Activated T-helper 1 cell treated with anti-CD3 and anti-CD28 coated beads, Interleukin-12 subunit alpha, Interleukin-12 subunit beta, Interleukin-2, Interleukin-4 antibody, amounts not matched to agents 30 ng/mL and 10 ng/mL and 1 ng/mL, durations not matched to agents 14 hours and 24 hours and 36 hours (primary cell): ENCODE data around the gene CD81. TPM values are rescaled to one million over a fixed set of nuclear protein-coding genes. Genes with fewer than 3 reads are reported as not detected.

Experiments used
- DNase-seq: peaks from one replicate; pipeline ENCODE4 v3.0.0; 2021; ENCODE audit warnings: low spot score
- H3K27ac Mint-ChIP-seq: one replicate; pipeline ENCODE4 v1.8.0; 2021; ENCODE audit warnings: mild to moderate bottlenecking, mixed read lengths
- H3K27me3 Mint-ChIP-seq: one replicate; pipeline ENCODE4 v1.8.0; 2022; ENCODE audit warnings: mild to moderate bottlenecking, moderate library complexity, mixed read lengths; ENCODE audit not compliant: insufficient read depth
- H3K36me3 Mint-ChIP-seq: one replicate; pipeline ENCODE4 v1.8.0; 2021; ENCODE audit warnings: low read depth, mixed read lengths
- H3K4me1 Mint-ChIP-seq: one replicate; pipeline ENCODE4 v1.8.0; 2021; ENCODE audit warnings: low read depth, mixed read lengths
- H3K4me3 Mint-ChIP-seq: one replicate; pipeline ENCODE4 v1.8.0; 2021; ENCODE audit warnings: mild to moderate bottlenecking, moderate library complexity, mixed read lengths
- H3K9me3 Mint-ChIP-seq: one replicate; pipeline ENCODE4 v1.8.0; 2021; ENCODE audit warnings: mixed read lengths
- intact Hi-C: fragments of 100-400 bp; cut with micrococcal nuclease; formaldehyde crosslinking; loops from one replicate; pipeline ENCODE4 v1.15.1; 2024
- total RNA-seq: library from RNA; stranded (reverse); gene quantifications from 2 replicates; pipeline ENCODE4 v1.2.3, GENCODE V29; 2022

CD81 gene
- total RNA-seq, 1 donor from 2014 or later = 247 TPM

DNA sequence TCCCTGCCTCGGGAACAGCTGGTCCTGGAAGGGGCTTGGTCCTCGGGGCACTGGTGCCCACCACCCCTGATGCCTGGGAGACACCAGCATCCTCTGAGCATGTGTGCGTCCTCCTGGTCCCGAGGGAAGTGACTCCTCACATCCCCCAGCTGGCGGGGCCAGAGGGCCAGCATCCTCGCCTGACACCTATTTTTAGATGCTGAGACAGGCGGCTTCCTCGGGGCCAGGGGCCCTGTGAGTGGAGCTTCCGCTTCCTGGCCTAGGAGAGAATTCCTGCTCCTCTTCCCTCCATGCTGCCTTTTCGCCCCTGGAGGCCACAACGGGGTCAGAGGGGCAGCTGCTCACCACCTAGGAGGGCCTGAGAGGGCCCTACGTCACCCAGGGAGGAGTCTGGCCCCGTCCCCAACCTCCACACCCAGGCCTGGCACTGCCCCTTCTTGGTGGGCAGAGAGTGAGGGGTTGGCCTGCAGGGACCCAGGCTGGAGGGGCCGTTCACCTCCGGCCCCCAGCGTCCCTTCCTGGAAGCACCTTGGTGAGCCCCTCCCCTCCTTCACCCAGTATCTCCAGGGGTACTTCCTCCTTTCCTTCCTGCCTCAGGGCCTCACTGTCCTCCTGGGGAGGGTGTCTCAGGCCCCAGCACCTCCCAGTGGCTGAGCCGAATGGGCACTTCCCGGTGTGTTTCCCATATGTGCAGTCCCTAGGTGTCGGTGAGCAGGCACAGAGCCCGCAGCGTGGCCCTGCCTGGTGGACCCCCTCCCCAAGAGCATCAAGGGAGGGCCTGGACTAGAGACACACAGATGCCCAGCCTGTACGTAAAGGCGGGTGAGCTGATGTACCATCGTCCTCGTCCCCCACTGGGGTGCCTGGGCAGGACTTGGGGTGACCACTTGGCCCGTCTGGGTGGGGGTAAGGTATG lies 6.1 kb downstream of the CD81 start:
- no peaks in the 10 kb centered on the region for H3K27me3 Mint-ChIP-seq
- H3K9me3 Mint-ChIP-seq = no peaks in the 10 kb centered on the region
- no peak for DNase-seq
- no peak overlapping the region for H3K4me3 Mint-ChIP-seq
- peaks cover 27% of the 10 kb centered on the region for H3K4me1 Mint-ChIP-seq
- H3K27ac Mint-ChIP-seq = no peak overlapping the region
- H3K36me3 Mint-ChIP-seq = peaks cover 10% of the 10 kb centered on the region
- intact Hi-C loops = no loop called here

DNA sequence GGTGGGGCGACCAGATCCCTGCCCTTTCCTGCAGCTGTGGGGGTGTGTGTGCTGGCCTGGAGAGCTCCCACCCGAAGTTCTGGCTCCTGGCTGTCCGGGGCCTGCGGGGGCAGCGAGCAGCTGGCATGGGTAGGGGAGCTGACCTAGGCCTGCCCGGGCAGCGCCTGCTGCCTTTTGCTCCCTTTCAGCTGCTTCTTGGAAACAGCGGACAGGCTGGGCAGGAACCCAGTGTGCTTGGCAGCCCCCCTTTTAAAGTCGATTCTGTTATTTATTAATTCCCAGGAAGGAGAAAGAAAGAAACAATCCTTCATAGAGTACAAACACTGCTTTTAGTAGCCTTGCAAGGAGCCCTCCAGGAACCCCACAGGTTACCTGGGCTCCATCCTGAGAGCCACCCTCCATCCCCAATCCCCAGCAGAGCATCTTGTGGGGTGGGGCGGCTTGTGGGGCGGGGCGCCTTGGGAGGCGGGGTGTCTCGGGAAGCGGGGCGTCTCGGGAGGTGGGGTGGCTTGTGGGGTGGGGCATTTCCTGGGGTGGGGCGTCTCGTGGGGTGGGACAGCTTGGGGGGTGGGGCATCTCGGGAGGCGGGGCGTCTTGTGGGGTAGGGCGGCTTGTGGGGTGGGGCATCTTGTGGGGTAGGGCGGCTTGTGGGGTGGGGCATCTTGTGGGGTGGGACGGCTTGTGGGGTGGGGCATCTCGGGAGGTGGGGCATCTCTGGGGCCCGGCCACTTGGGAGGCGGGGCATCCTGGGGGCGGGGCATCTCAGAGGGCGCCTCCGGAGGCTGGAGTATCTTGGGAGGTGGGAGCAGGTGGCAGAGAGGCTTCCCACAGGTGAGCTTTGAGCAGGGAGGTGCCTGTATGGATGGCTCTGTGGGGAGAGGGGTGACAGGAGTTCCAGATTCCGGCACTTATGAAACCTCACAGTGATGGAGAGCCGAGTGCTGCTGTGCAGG lies 7.0 kb downstream of the CD81 start:
- H3K9me3 Mint-ChIP-seq = no peaks in the 10 kb centered on the region
- H3K36me3 Mint-ChIP-seq = peaks cover 5% of the 10 kb centered on the region
- no peak overlapping the region for H3K4me3 Mint-ChIP-seq
- H3K27me3 Mint-ChIP-seq = no peaks in the 10 kb centered on the region
- H3K27ac Mint-ChIP-seq = no peak overlapping the region
- peaks cover 25% of the 10 kb centered on the region for H3K4me1 Mint-ChIP-seq
- intact Hi-C loops = no loop called here
- DNase-seq = no peak

DNA sequence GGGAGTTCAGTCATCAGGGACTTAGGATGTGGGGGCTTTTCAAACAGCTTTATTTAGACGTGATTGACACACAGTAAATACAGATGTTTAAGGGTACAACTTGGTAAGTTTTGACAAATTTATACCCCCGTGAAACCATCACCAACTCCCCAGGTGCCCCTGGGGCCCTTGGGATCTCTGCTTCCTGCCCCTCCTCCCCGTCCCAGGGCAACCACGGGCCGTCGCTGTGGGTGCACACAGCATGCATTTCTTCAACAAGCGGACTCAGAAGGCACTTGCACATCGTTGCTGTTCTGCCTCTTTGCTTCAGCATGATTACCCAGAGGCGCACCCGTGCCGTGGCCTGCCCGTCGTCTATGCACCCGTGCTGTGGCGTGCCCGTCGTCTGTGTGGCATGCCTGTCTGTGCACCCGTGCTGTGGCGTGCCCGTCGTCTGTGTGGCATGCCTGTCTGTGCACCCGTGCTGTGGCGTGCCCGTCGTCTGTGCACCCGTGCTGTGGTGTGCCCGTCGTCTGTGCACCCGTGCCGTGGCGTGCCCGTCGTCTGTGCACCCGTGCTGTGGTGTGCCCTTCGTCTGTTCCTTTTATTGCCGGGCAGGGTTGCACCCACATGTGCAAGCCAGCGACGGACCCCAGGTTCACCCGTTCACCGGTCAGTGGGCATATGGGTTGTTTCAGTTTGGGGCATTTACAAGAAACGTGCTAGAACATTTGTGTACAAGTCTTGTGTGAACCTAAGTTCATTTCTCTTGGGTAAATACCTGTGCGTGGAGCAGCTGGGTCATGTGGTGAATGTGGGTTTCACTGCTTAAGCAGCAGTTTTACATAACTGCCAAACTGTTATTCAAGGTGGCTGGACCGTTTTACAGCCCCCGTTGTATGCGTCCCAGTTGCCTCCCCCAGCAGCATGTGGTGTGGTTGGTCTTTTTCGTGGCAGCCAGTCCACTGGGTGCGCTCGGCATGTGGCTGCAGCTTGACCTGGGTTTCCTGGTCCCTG lies 8.3 kb downstream of the CD81 start:
- H3K4me1 Mint-ChIP-seq = peaks cover 32% of the 10 kb centered on the region
- H3K27me3 Mint-ChIP-seq = no peaks in the 10 kb centered on the region
- DNase-seq = no peak
- H3K4me3 Mint-ChIP-seq = peak overlapping the region; percentile 7
- intact Hi-C loops = no loop called here
- H3K9me3 Mint-ChIP-seq = no peaks in the 10 kb centered on the region
- H3K27ac Mint-ChIP-seq = no peak overlapping the region
- H3K36me3 Mint-ChIP-seq = peaks cover 5% of the 10 kb centered on the region

DNA sequence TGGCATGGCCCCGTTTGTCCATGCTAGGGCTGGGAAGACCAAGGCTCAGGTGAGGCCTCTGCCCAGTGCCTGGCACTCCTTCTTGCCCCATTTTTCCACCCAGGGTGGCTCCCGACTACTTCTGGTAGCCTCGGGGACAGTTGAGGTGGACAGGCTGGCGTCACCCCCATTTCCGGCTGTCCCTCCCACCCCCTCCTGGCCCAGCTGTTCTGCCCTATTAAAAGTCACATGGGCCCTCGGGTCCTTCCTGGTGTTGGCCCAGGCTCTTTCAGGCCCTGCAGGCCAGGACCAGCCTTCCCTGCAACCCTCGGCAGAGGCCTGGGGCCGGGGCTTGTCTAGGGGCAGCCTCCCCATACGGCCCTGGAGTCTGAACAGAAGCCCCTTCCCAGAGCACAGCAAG lies 9.5 kb downstream of the CD81 start:
- H3K27ac Mint-ChIP-seq = no peak overlapping the region
- H3K36me3 Mint-ChIP-seq = peaks cover 3% of the 10 kb centered on the region
- no peaks in the 10 kb centered on the region for H3K27me3 Mint-ChIP-seq
- intact Hi-C loops = no loop called here
- DNase-seq = no peak
- peaks cover 32% of the 10 kb centered on the region for H3K4me1 Mint-ChIP-seq
- H3K9me3 Mint-ChIP-seq = no peaks in the 10 kb centered on the region
- no peak overlapping the region for H3K4me3 Mint-ChIP-seq

DNA sequence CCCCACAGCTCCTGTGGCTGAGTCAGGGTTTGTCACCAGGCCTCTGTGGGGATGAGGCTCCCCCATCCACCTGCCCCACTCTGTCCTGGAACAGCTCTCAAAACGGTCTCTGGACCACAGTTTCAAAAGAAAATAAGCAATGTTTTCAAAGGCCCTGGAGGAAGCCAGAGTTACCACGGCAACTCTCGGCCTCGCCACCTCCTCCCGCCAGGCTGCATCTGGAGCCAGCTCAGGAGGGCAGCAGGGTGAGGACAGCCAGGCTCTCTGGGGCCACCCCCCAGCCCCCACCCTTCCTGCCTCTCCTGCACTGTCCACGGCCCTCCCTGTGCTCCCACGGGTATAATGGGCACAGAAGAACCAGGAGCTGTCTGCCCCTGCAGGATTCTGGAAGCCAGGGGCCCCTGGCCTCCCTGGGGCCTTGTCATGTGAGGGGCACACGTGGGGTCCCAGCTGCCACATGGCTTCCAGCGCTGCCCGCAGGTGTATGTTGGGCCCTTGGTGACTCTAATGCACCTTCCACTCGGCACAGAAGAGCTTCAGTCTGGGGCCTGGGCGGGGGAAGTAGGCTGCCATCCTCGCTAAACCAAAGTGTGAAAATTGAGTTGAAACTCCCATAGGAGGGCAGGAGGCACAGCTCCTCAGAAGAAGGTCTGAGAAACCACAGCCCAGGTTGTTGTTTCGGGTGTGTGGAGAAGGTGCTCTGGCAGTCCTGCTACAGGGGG lies 10.3 kb downstream of the CD81 start:
- no peaks in the 10 kb centered on the region for H3K9me3 Mint-ChIP-seq
- intact Hi-C loops = no loop called here
- peaks cover 3% of the 10 kb centered on the region for H3K36me3 Mint-ChIP-seq
- peaks cover 32% of the 10 kb centered on the region for H3K4me1 Mint-ChIP-seq
- peak overlapping the region; percentile 40 for H3K27ac Mint-ChIP-seq
- H3K27me3 Mint-ChIP-seq = no peaks in the 10 kb centered on the region
- peak overlapping the region; percentile 15 for H3K4me3 Mint-ChIP-seq
- DNase-seq = no peak

DNA sequence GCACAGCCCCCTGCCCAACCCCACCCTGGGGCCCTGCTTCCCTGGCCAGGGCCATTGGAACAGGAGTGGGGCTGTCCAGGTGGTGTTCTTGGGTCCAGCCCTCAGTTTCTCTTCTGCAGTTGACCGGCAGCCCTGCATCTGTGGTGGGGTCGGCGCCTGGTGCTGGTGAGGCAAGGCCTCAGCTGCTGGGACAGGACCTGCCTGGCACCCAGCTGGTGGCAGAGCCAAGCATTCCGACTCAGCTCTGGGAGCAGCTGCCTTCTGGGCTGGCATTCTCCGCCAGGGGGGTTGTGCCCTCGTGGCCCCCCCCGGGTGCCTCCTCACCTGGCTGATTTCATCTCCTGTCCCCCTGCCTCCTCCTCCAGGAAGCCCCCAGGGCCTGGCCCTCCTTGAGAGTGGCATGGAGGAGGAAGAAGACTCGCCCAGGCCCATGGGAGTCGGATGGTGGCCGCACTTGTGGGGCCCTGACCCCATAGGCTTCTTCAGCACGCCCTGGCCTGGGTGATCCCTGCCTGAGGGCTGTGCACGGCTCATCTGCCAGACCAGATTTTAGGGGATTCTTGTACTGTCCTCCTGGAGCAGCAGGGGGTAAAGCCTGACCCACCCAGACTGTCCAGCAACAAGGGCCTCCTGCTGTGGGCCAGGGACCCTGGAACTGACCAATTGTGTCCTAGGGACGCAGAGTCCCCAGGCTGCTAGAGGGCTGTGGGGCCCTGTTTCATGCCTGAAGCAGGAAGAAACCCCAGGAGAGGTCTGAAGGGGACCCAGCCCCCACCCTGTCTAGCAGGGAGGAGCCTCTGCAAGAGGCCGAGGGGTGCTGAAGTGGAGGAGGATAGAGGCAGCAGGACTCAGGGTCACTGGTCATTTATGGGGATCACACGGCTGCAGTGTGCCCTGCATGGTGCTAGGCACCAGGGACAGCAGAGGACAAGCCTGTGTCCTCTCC lies 11.6 kb downstream of the CD81 start:
- Mint-ChIP-seq H3K36me3 (peaks cover 3% of the 10 kb centered on the region), H3K4me3 (no peak overlapping the region), H3K27me3 (no peaks in the 10 kb centered on the region), H3K9me3 (no peaks in the 10 kb centered on the region), H3K4me1 (peaks cover 32% of the 10 kb centered on the region), H3K27ac (peak overlapping the region; percentile 61)
- intact Hi-C loops = no loop called here
- no peak for DNase-seq

DNA sequence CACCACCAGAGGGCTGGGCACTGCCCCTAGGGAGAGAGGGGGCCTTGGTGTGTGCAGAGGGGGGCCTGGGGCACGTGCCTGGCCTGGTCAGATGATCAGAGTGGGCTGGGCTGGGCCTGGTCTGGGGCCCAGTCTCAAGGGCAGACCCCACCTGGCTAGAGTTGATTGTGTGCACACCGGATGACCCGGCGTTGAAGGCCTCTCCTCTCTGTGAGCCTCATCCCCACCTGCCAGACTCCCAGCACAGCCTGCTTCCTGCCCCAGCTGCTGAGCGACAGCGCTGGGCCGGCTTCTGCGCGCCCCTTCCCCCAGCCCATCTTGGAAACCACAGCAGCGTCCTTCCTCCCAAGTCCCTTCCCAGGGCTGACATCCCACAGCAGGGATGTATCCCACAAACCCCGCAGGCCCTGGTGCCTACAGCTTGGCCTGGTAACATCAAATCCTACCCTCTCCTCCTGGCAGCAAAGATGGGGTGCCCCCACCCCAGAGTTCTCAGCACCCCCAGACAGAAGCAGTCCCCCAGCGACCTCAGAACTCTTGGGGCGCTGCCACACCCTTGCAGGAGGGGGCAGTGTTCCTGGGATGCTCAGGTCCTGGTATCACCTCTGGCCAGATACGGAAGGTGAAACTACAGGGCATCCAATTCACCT lies 12.4 kb downstream of the CD81 start:
- Mint-ChIP-seq H3K4me1 (peaks cover 32% of the 10 kb centered on the region), H3K27ac (peak overlapping the region; percentile 61), H3K27me3 (no peaks in the 10 kb centered on the region), H3K9me3 (no peaks in the 10 kb centered on the region), H3K4me3 (no peak overlapping the region), H3K36me3 (peaks cover 3% of the 10 kb centered on the region)
- no peak for DNase-seq
- intact Hi-C loops = no loop called here

DNA sequence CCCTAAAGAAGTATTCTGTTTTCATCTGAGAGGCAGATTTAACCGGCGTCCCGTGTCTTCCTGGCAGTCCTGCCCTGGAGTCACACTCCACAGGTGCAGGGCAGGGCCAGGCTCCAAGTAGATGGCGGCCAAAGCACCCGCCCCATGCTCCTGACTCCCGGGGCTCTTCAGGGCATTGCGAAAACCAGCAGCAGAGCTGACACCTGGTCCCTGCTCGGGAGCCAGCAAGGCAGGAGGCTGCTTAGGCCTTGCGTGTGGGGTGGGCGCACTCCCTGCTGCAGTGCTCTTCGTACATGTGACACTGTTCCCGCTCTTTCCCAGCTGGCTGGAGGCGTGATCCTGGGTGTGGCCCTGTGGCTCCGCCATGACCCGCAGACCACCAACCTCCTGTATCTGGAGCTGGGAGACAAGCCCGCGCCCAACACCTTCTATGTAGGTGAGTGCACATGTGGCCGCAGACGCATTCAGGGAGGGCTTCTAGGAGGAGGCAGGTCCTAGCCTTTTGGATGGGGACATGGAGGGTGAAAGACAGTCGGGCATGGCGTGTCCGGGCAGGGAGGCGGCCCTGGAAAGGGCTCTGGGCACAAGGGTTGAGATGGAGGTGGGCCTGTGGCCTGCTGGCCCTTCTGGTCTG lies 13.1 kb downstream of the CD81 start:
- H3K27ac Mint-ChIP-seq = no peak overlapping the region
- H3K9me3 Mint-ChIP-seq = no peaks in the 10 kb centered on the region
- H3K36me3 Mint-ChIP-seq = peaks cover 3% of the 10 kb centered on the region
- DNase-seq = no peak
- no peaks in the 10 kb centered on the region for H3K27me3 Mint-ChIP-seq
- H3K4me3 Mint-ChIP-seq = no peak overlapping the region
- intact Hi-C loops = no loop called here
- peaks cover 25% of the 10 kb centered on the region for H3K4me1 Mint-ChIP-seq

DNA sequence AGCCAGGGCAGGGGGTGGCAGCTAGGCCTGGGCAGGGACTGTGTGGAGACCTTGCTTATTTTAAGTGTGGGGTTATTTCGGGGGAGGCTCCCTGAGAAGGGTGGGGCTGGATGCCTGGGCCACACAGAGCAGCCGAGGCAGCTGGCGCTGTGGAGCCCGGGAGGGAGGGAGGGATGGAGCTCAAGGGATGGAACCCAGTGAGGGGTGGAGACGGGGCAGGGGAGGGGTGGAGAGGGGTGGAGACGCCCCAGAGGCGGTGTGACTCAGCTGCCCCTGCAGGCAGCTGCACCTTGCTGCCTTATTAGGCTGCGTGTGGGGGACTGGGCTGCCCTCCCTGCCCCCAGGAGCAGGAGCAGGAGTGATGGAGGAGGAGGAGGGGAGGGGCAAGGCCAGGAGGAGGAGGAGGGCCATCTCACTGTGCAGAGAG lies 13.6 kb downstream of the CD81 start:
- Mint-ChIP-seq H3K27me3 (no peaks in the 10 kb centered on the region), H3K36me3 (peaks cover 3% of the 10 kb centered on the region), H3K27ac (no peak overlapping the region), H3K9me3 (no peaks in the 10 kb centered on the region), H3K4me1 (peaks cover 20% of the 10 kb centered on the region), H3K4me3 (no peak overlapping the region)
- intact Hi-C loops = no loop called here
- DNase-seq = no peak

DNA sequence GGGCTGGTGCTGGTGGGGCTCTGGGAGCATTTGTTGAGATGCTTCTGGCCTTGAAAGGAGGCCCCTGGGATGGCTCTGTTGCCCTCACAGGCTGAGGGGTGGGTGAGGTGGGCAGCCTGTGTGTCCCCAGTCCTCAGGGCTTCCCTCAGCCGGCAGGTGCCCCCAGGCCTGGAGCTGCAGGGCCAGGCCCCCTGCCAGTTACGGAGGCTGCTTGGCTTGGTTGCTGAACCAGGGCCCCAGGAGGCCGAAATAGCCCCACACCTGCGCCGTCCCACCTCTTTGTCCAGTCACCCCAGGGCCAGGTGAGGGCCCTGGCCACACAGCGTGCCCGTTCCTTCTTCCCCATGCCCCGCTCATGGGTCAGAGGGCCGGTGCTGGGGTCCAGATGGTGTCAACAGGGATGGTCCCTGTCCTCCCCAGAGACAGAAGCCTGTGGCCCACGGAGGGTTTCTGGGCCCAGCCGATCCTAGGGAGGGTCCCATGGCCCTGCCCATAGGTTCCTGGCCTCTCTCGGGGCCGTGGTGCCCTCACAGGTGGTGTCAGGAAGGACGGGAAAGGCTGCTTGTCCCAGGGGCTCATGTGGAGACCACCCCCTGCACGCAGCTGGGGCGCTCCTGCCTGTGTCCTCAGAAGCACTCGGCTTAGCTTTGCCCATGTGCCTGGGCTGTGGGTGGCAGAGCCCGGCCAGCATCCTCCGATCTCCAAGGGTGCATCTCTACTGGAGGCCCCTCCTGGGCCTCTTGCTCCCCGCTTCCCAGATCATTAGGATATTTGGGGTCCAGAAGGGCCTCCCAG lies 14.3 kb downstream of the CD81 start:
- H3K27ac Mint-ChIP-seq = no peak overlapping the region
- H3K36me3 Mint-ChIP-seq = no peaks in the 10 kb centered on the region
- no peaks in the 10 kb centered on the region for H3K27me3 Mint-ChIP-seq
- intact Hi-C loops = no loop called here
- DNase-seq = no peak
- H3K9me3 Mint-ChIP-seq = no peaks in the 10 kb centered on the region
- peaks cover 15% of the 10 kb centered on the region for H3K4me1 Mint-ChIP-seq
- H3K4me3 Mint-ChIP-seq = no peak overlapping the region
